ENCODE measurements around the gene MAPKAP1. TPM values are rescaled to one million over a fixed set of nuclear protein-coding genes. Genes with fewer than 3 reads are reported as not detected.

Gene MAPKAP1
- total and polyA plus RNA-seq, 2 of the 13 experiments (the other 11 are each of a cell fraction or from before 2014, with no cell fraction given): 45.0 to 64.3 TPM

DNA sequence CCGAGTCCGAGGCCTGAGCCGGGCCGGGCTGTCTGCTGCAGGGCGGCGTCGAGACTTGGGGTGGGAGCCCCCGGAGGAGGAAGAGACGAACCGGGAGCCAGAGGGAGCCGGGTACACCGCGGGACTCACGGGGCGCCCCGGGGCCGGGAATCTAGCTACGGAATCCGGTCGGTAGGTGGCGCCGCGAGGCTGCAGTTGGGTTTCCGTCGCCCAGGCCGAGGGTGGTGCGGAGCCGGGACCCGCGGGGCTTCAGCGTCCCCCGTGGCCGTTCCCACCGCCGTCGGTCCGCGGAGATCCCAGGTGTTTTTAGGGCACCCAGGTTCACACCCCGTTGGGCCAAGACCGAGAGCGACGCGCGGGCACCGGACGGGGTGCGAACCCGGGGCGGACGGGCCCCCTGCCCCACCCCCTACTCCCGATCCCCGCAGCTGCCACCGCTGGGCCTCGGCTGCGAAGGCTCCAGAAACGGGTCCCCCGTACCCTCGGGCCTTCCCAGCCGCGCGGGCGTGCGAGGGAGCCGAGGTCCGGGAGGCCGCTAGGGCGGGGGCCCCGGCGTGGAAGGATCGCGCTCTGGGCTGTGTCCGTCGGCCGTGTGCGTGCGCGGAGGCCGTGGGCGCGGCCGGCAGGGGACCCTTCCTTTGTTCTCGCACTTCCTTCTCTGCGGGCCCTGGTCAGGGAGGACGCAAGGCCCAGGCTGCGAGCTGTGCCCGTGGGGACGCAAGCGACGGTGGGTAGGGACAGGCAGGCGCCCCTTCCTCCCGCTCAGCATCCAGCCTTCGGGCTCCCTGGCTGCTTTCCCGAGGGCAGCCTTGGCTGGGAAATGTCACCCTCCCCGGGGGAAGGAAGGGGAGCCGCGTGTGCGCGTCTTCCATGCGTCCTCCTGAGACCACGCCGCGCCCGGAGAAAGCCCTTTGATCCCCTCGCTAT lies 298.8 kb downstream of the MAPKAP1 start (continued):
- no peak for TF ChIP-seq SP1 (IDR thresholded peaks at IDR 0.05)
- TF ChIP-seq SP1 (CRISPR knock-in tag; IDR thresholded peaks at IDR 0.05): no peak; the same call in 1 of the 2 replicates
- TF ChIP-seq MYNN (CRISPR knock-in tag; IDR thresholded peaks at IDR 0.05; ENCODE audit: low read depth): no peak
- TF ChIP-seq DMAP1 (CRISPR knock-in tag; IDR thresholded peaks at IDR 0.05): no peak
- TF ChIP-seq ZBTB14 (CRISPR knock-in tag; IDR thresholded peaks at IDR 0.05): no peak
- no peak; the same call in 1 of the 2 replicates for TF ChIP-seq ZMAT3 (CRISPR knock-in tag; conservative IDR thresholded peaks at IDR 0.05)
- no peak for TF ChIP-seq TBL1XR1 (IDR thresholded peaks at IDR 0.05; ENCODE audit: borderline replicate concordance, low read length, partially characterized antibody)
- TF ChIP-seq PHB2 (IDR thresholded peaks at IDR 0.05; ENCODE audit: partially characterized antibody): no peak
- TF ChIP-seq MAFK (conservative IDR thresholded peaks at IDR 0.05 in 1 of 2, IDR thresholded peaks at IDR 0.05 in 1 of 2; ENCODE audit: low read length in 2 of 2): no peak
- no peak for TF ChIP-seq MBD4 (IDR thresholded peaks at IDR 0.05; ENCODE audit: borderline replicate concordance, low read length)
- 0 out of 2 replicates have a peak, but pooled peaks have one; percentile 66 for TF ChIP-seq FOXC1 (CRISPR knock-in tag; IDR thresholded peaks at IDR 0.05; ENCODE audit: borderline replicate concordance)
- no peak for TF ChIP-seq ZNF674 (CRISPR knock-in tag; IDR thresholded peaks at IDR 0.05; ENCODE audit: low read depth)
- TF ChIP-seq LCORL (IDR thresholded peaks at IDR 0.05): no peak
- peak; percentile 55; the same call in 1 of the 2 replicates for TF ChIP-seq LCORL (CRISPR knock-in tag; IDR thresholded peaks at IDR 0.05)
- TF ChIP-seq RNF219 (CRISPR knock-in tag; IDR thresholded peaks at IDR 0.05): no peak
- TF ChIP-seq FOXA3 (CRISPR knock-in tag; IDR thresholded peaks at IDR 0.05): no peak
- no peak for TF ChIP-seq PHF5A (CRISPR knock-in tag; IDR thresholded peaks at IDR 0.05; ENCODE audit: low read depth, unreplicated experiment)
- TF ChIP-seq WIZ (CRISPR knock-in tag; IDR thresholded peaks at IDR 0.05): no peak; the same call in 1 of the 2 replicates
- TF ChIP-seq ATF1 (CRISPR knock-in tag; IDR thresholded peaks at IDR 0.05): no peak
- no peak for TF ChIP-seq CREB1 (IDR thresholded peaks at IDR 0.05)
- no peak for TF ChIP-seq CREB1 (CRISPR knock-in tag; IDR thresholded peaks at IDR 0.05)
- TF ChIP-seq MED1 (CRISPR knock-in tag; IDR thresholded peaks at IDR 0.05): 0 out of 2 replicates have a peak, but pooled peaks have one; percentile 3
- TF ChIP-seq FUBP1 (CRISPR knock-in tag; IDR thresholded peaks at IDR 0.05; ENCODE audit: borderline replicate concordance): no peak
- TF ChIP-seq ZC3H13 (CRISPR knock-in tag; IDR thresholded peaks at IDR 0.05): no peak
- TF ChIP-seq ZSCAN22 (CRISPR knock-in tag; IDR thresholded peaks at IDR 0.05): no peak
- TF ChIP-seq ZNF251 (CRISPR knock-in tag; IDR thresholded peaks at IDR 0.05): no peak
- TF ChIP-seq ZNF83 (CRISPR knock-in tag; IDR thresholded peaks at IDR 0.05; ENCODE audit: borderline replicate concordance): no peak

Data from HepG2 (cell line).